Activated CD4-positive, alpha-beta T cell treated with anti-CD3 and anti-CD28 coated beads, Interleukin-2, amount 10 ng/mL, durations not matched to agents 24 days and 14 days (primary cell): ENCODE results near the gene SFTA2. TPM values are rescaled to one million over a fixed set of nuclear protein-coding genes. Genes with fewer than 3 reads are reported as not detected.

ENCODE experiments used
- DNase-seq: peaks from one replicate; pipeline ENCODE4 v3.0.0; 2022
- H3K27ac Mint-ChIP-seq: one replicate; pipeline ENCODE4 v1.8.0; 2022; ENCODE audit warnings: mild to moderate bottlenecking, mixed read lengths
- H3K27me3 Mint-ChIP-seq: one replicate; pipeline ENCODE4 v1.8.0; 2022; ENCODE audit warnings: mixed read lengths
- H3K36me3 Mint-ChIP-seq: one replicate; pipeline ENCODE4 v1.8.0; 2022; ENCODE audit warnings: low read depth, mild to moderate bottlenecking, mixed read lengths
- H3K4me1 Mint-ChIP-seq: one replicate; pipeline ENCODE4 v1.8.0; 2021; ENCODE audit warnings: mixed read lengths
- H3K4me3 Mint-ChIP-seq: one replicate; pipeline ENCODE4 v1.8.0; 2022; ENCODE audit warnings: mild to moderate bottlenecking, moderate library complexity, mixed read lengths
- H3K9me3 Mint-ChIP-seq: one replicate; pipeline ENCODE4 v1.8.0; 2021; ENCODE audit warnings: mixed read lengths
- intact Hi-C: fragments of 100-400 bp; cut with micrococcal nuclease; formaldehyde crosslinking; loops from one replicate; pipeline ENCODE4 v1.15.1; 2023
- total RNA-seq: library from RNA; stranded (reverse); gene quantifications from 2 replicates; pipeline ENCODE4 v1.2.3, GENCODE V29; 2022

Gene SFTA2
- total RNA-seq, 1 donor from 2014 or later: not detected

DNA sequence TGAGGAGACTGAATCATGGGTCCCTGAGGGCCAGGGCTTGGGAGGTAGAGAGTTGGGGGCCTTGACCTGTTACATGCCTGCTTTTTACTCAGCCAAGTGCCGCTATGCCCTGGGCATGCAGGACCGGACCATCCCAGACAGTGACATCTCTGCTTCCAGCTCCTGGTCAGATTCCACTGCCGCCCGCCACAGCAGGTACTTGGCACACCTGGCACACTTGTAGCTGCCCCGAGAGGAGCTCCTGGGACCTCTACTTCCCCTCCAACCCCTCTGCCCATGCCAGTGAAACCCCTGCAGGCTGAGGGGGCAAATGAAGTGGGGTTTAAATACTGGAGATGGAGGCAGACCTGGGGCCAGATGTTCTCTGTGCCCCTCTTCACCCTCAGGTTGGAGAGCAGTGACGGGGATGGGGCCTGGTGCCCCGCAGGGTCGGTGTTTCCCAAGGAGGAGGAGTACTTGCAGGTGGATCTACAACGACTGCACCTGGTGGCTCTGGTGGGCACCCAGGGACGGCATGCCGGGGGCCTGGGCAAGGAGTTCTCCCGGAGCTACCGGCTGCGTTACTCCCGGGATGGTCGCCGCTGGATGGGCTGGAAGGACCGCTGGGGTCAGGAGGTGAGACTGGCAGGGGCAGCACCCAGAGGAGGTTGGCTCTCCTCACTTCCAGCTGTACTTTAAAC is 43.0 kb downstream of the SFTA2 start:
- no peaks in the 10 kb centered on the region for H3K27me3 Mint-ChIP-seq
- H3K27ac Mint-ChIP-seq: no peak overlapping the region
- no peaks in the 10 kb centered on the region for H3K9me3 Mint-ChIP-seq
- peaks cover 19% of the 10 kb centered on the region for H3K4me1 Mint-ChIP-seq
- no peak for DNase-seq
- H3K4me3 Mint-ChIP-seq: no peak overlapping the region
- H3K36me3 Mint-ChIP-seq: peaks cover 6% of the 10 kb centered on the region
- intact Hi-C loops: no loop called here

DNA sequence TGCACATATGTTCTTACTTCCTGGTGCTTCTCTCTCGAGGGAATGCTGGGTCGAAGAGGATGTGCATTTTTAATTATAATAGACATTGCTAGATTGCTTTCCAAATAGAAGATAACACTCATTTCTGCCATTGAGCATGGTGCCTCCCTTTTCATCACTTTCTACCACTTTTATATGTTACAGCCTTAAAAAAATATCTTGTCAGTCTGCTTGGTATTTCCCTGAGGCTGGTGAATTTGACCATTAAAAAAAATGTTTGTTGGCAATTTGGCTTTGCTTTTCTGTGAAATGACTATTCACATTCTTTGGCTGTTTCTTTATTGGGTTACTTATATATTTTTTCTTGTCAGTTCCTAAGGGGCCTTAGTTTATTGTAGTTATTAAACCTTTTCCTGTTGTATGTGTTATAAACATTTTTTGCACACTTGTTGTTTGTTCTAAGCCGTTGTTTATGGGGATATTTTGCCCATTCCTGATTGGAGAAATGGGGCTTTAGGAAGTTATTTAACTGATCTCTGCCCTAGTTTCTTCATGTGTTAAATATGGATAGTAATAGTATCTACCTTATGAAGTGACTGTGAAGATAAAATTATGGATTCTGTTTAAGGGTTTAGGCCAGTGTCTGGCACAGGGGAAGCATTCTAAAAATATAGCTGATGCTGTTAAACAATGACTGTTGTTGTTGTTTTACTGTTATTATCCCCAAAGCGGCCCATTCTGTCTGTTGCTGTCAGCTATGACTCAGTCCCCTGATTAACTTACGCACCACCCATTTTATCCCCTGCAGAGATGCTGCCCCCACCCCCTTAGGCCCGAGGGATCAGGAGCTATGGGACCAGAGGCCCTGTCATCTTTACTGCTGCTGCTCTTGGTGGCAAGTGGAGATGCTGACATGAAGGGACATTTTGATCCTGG is 43.8 kb downstream of the SFTA2 start:
- H3K27ac Mint-ChIP-seq: no peak overlapping the region
- peaks cover 6% of the 10 kb centered on the region for H3K36me3 Mint-ChIP-seq
- intact Hi-C loops: no loop called here
- no peaks in the 10 kb centered on the region for H3K9me3 Mint-ChIP-seq
- H3K27me3 Mint-ChIP-seq: no peaks in the 10 kb centered on the region
- peaks cover 25% of the 10 kb centered on the region for H3K4me1 Mint-ChIP-seq
- DNase-seq: no peak
- H3K4me3 Mint-ChIP-seq: no peak overlapping the region

DNA sequence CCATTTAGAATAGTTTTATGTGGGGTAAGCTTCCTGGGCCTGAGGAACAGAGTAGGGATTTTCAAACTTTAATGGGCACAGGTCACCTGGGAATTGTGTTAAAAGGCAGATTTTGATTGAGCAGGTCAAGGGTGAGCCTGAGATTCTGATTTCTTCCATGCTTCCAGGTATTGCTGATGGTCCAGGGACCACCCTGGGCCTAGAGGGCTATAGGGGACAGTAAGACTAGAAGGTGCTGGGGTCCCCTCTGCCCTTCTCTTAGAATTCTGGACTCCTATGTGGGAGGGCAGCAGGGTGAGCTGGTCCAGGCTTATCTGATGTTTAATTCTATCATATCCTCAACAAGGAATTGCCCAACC is 45.1 kb downstream of the SFTA2 start:
- intact Hi-C loops: no loop called here
- no peak overlapping the region for H3K4me3 Mint-ChIP-seq

DNA sequence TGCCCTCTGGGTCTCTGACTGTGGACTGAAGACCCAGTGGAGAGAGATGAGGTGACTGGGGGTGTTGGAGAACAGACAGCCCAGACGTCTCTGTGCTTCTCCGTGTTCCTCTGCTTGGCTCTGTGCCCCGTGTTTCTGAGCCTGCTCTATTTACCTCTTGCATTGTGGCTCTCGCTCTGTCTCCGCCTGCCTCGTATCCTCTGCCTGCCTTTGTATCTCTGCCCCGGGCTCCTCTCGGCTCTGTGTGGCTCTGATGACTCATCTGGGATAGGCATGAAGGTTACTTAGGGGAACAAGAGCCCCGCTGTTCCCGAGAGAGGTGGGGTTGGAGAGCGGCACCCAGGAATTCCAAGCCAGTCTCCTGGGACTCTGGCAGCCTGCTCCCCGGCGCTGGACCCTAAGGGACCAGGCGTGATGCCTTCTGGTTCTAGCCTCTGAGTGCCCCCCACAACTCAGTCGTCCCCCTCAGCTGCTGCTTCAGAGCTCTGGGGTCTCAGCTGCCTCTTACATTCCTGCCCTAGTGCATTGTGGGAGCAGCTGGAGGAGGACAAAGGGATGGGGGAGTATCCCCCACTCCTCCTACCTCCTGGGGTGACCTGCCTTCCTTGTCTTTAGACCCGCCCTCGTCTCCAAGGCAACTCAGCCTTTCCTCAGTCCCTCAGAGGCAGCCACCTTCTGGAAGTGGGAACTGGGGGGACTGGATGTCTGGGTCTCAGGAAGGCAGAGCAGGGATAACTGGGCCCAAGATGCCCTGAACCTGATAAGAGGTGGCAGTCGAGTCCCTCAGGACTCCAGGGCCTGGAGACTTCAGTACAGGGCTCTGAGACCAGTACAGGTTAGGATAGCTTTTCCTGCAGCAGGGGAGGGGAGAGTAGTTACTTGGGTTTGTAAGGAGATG is 45.7 kb downstream of the SFTA2 start:
- H3K36me3 Mint-ChIP-seq: peaks cover 4% of the 10 kb centered on the region
- H3K27ac Mint-ChIP-seq: peak overlapping the region; percentile 71
- intact Hi-C loops: loop anchor here (2.0 kb wide), 1 partner anchor 29 kb away; the partner anchor contains the start of gene VARS2
- peak; percentile 72 for DNase-seq
- H3K9me3 Mint-ChIP-seq: no peaks in the 10 kb centered on the region
- peaks cover 2% of the 10 kb centered on the region for H3K27me3 Mint-ChIP-seq
- H3K4me3 Mint-ChIP-seq: peak overlapping the region; percentile 79
- peaks cover 31% of the 10 kb centered on the region for H3K4me1 Mint-ChIP-seq

More for the DNA sequence above, 45.1 kb downstream of the SFTA2 start:
- H3K27ac Mint-ChIP-seq: no peak overlapping the region
- H3K36me3 Mint-ChIP-seq: peaks cover 4% of the 10 kb centered on the region
- no peak for DNase-seq
- H3K9me3 Mint-ChIP-seq: no peaks in the 10 kb centered on the region
- peaks cover 29% of the 10 kb centered on the region for H3K4me1 Mint-ChIP-seq
- no peaks in the 10 kb centered on the region for H3K27me3 Mint-ChIP-seq

DNA sequence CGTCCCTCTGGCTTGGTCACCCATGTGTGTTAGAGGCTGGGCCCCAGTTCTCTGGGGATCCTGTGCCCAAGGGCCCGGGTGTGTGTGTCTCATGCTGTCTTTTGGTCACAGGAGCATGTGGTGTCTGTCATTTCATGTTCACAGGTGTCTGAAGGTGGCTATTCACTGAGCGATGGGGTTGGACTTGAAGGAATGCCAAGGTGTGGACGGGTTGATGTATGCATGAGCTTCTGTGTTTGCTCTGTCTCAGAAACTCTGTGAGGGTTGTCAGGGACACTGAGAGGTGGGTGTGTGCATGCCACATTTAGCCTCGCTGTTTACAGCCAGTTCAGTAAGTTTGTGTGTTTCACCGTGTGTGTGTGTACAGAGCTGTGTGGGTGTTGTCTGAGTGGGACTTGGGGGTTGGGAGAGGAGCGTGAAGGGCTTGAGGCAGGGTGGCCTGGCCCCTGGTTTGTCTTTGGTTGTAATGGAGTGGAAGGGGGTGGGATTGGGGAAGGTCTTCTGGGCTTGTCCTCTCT is 46.4 kb downstream of the SFTA2 start:
- DNase-seq: peak; percentile 67
- intact Hi-C loops: loop anchor here (2.0 kb wide), 1 partner anchor 29 kb away; the partner anchor contains the start of gene VARS2
- Mint-ChIP-seq H3K27me3 (peaks cover 3% of the 10 kb centered on the region), H3K27ac (peak overlapping the region; percentile 71), H3K4me3 (peak overlapping the region; percentile 79), H3K36me3 (peaks cover 4% of the 10 kb centered on the region), H3K9me3 (no peaks in the 10 kb centered on the region), H3K4me1 (peaks cover 32% of the 10 kb centered on the region)

DNA sequence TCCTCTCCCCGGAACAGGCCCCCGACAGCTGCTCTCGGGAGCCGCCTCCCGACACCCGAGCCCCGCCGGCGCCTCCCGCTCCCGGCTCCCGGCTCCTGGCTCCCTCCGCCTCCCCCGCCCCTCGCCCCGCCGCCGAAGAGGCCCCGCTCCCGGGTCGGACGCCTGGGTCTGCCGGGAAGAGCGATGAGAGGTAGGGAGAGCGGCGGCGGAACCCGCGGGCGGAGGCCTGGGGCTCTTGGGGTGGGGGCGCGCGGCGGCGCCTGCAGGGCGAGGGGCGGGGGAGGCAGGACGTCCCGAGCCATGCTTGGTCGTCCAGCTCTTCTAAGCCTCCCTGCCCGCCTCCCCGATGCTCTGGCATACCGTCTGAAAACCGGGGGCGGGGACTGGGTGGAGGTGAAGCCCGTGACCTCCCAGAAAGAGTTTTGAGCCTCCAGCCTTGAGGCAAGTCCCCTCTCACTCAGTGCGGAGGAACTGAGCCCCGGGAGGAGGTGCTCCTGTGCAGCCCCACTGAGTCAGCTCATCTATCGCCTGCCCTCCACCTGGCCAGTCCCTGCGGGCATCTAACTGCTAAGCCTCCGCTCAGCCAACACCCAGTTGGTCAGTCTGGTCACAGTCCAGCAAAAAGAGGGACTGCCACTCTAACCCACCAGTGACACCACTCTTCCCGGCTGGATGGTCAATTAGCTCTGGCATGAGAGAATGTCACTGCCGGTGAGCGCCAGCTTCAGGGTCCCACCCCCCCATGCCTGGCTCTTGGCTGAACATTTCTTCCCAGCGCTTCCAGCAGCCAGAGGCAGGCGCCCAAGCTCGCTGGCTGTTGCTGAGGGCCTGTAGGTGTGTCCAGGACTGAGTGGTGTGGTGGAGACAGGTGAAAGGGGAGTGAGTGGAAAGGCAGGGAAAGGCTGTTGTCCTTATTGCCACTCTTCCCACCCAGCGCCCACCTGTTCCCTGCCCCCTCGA is 47.2 kb downstream of the SFTA2 start:
- peaks cover 34% of the 10 kb centered on the region for H3K4me1 Mint-ChIP-seq
- intact Hi-C loops: loop anchor here (2.0 kb wide), 1 partner anchor 30 kb away; the partner anchor contains the start of gene VARS2
- H3K27me3 Mint-ChIP-seq: peaks cover 3% of the 10 kb centered on the region
- peak overlapping the region; percentile 71 for H3K27ac Mint-ChIP-seq
- peak; percentile 84 for DNase-seq
- H3K9me3 Mint-ChIP-seq: no peaks in the 10 kb centered on the region
- peak overlapping the region; percentile 79 for H3K4me3 Mint-ChIP-seq
- H3K36me3 Mint-ChIP-seq: peaks cover 3% of the 10 kb centered on the region

DNA sequence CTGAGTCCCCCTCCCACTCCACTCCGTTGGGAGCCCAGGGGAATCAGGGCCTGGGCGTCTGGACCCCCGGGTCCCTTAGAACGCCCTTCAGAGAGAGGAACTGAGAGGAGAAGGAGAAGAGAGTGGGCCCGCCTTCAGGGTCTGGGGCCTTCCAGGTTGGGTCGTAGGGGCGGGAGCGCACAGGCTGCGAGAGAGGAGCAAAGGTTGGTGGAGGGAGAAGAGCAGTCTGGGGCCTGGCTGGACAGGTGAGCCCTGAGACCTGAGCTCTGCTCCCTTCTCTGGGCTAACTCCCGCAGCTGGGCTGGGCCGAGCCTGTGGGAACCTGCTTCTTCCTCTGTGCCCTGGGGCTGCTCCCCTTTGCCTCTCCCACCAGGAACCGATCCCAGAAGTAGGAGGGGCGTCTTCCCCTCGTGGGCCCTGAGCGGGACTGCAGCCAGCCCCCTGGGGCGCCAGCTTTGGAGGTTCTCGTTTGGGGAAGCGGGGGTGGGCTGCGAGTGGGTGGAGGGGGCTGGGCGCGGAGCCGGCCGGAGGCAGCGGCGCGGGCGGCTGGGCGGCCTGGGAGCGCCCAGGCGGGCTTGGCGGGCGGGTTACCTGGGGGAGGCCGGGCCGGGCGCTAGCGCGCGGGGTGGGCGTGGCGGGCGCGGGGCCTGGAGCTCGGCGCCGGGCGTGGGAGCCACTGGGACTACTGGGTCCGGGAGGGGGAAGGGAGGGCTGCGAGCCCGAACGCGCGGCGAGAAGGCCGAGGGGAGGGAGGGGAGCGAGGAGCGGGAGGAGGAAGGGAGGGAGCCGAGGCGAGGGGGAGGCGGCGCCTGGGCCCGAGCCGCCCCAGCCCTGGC is 48.1 kb downstream of the SFTA2 start, which contains the start of gene DDR1:
TSS of gene DDR1 (plus strand) at position 835 of the 836 bp plus-strand sequence. CDS start 4,211 bp downstream, outside the sequence.
- DNase-seq: peak; percentile 83
- Mint-ChIP-seq H3K9me3 (no peaks in the 10 kb centered on the region), H3K27ac (peak within 1 kb of the TSS; percentile 71), H3K4me1 (peaks cover 38% of the 10 kb centered on the region), H3K4me3 (peak within 1 kb of the TSS; percentile 79), H3K27me3 (peaks cover 3% of the 10 kb centered on the region), H3K36me3 (no peaks in the 10 kb centered on the region)
- intact Hi-C loops: loop anchor here (2.0 kb wide), 1 partner anchor 31 kb away; the partner anchor contains the start of gene VARS2

DNA sequence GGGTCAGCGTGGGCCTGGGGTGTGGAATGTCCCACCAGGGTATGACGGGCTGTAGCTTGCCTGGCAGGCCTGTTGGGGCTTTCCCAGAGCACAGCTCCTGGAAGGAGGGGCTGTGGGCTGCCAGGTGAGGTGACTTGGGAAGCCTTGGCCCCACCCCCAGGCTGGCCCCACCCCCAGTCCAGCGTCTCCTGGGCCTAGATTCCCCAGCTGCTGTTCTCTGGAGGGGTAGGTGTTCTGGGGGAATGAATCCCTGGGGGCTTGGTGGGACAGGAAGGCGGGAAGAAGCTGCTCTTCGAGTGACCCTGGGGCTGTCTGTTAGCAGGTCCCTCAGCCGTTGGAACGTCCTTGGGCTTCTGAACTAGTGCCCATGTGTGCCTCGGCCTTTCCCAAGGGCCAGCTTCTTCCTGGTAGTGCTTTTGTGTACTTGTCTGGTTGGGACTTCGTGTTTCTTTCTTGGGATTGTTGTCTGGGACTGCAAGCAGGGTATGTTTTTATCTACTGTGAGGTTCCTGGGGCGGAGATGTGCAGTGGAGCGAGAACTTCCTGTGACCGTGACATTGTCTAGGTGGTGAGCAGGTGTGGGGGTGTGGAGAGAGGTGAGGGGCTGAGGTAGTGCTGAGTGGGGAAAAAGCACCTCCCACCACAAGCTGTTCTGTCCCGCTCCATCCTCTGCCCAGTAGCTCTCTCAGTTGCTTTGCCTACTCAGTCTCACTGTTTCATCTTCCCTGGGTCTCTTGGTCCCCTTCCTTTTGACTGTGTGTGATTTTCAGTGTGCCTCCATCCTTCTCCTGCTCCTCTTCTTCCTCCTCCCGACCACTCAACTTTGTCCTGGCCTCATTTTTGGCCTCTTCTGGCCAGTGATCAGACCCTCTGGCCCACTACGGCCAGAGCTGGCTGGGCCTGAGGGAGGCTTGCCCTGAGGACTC is 48.9 kb downstream of the SFTA2 start:
- H3K27me3 Mint-ChIP-seq: peaks cover 3% of the 10 kb centered on the region
- H3K27ac Mint-ChIP-seq: peak overlapping the region; percentile 42
- DNase-seq: peak; percentile 64

DNA sequence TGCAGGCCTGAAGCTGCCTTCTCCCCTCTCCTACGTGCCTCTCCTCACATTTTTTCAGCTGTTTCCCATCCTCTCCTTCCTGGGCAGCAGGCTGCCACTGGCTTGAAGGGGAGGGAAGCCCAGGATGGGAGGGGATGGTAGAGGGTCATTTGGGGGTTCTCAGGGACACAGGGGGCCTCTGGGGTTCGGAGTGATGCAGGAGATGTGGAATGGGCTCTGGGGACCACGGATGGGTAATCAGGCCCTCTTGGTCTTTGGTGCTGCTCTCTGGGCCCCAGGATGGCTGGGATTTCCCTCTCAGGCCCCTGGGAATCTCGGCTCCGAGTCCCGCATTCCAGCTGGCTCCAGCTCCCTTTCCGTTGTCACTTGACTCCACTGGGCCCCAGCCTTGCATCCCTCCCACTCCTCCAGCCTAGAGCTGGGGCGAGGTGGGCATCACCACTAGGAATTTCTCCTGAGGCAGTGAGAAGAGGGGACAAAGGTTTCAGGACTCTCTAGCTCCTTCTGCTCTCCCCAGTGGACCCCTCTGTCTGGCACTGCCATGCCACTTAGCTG is 49.7 kb downstream of the SFTA2 start:
- Mint-ChIP-seq H3K27ac (no peak overlapping the region), H3K27me3 (peaks cover 3% of the 10 kb centered on the region), H3K36me3 (no peaks in the 10 kb centered on the region), H3K4me3 (no peak overlapping the region), H3K4me1 (peaks cover 50% of the 10 kb centered on the region), H3K9me3 (no peaks in the 10 kb centered on the region)
- no peak for DNase-seq
- intact Hi-C loops: no loop called here

More for the DNA sequence above, 48.9 kb downstream of the SFTA2 start:
- intact Hi-C loops: no loop called here
- Mint-ChIP-seq H3K4me3 (peak overlapping the region; percentile 74), H3K4me1 (peaks cover 45% of the 10 kb centered on the region), H3K36me3 (no peaks in the 10 kb centered on the region), H3K9me3 (no peaks in the 10 kb centered on the region)

DNA sequence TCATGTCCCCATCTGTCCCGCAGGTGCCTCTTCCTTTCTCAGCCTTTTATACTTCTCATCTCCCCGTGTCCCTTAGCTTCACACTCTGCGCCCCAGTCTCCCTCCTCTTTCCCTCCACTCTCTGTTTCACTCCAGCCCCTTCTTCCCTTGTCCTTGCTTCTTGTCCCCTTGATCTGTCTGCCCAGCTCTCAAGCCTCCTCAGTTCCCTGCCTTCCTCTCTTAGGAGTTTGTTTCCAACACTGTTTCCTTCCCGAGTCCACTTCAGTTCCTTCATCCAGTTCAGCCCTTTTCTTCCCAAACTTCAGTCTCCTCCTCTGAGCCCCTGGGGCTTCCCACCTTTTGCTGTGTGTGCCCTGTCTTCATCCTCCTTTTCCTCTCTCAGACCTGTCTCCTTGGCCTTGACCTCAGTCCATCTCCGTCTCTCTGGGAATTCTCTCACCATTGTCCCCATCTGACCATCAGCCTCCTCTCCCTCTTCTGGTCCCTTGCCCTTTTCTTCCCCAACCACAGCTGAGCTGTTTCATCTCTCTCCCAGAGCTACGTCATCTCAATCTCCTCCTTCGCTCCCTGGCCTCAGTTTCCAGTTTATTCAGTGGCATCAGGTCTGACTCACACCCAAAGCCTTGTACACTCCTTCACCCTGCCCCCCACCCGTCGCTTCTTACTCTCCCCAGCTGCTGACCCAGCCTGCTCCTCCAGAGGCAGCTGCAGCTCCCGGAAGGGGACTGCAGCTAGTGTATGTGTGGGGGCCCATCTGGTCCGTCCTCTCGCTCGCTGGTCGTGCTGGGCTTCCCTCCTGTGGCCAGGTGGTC is 50.4 kb downstream of the SFTA2 start:
- H3K36me3 Mint-ChIP-seq: no peaks in the 10 kb centered on the region
- peaks cover 54% of the 10 kb centered on the region for H3K4me1 Mint-ChIP-seq
- peaks cover 3% of the 10 kb centered on the region for H3K27me3 Mint-ChIP-seq
- DNase-seq: no peak
- H3K27ac Mint-ChIP-seq: peak overlapping the region; percentile 31
- no peaks in the 10 kb centered on the region for H3K9me3 Mint-ChIP-seq
- intact Hi-C loops: no loop called here
- H3K4me3 Mint-ChIP-seq: no peak overlapping the region
